Gastrocnemius medialis (tissue), 4 donors: Measurements from ENCODE around the gene SNAP25. TPM values are rescaled to one million over a fixed set of nuclear protein-coding genes. Genes with fewer than 3 reads are reported as not detected.

Experiments
- ATAC-seq, 2 donors: fragments of 150-250 bp; one replicate each; pipeline ENCODE4 v1.9.1; 2016
- DNase-seq, 2 donors: peaks; one replicate each; pipeline ENCODE4 v3.0.0-alpha.2; 2019
- H3K27ac ChIP-seq, 4 donors: fragments of 200-600 bp; sonication (generic); 1 replicate in 1 of 4; 2 replicates in 3 of 4; pipeline ENCODE4 v1.5.1; 2016 to 2018; ENCODE audit warnings: mild to moderate bottlenecking in 2 of 4, moderate library complexity in 1 of 4
- H3K27me3 ChIP-seq, 3 donors: fragments of 200-600 bp; sonication (generic) in 2 of 3; 1 replicate in 1 of 3; 2 replicates in 2 of 3; pipeline versions ENCODE4 v1.5.1 to v1.6.0; 2016 to 2019; ENCODE audit warnings: mild to moderate bottlenecking in 1 of 3, moderate library complexity in 1 of 3
- H3K36me3 ChIP-seq, 2 donors: fragments of 200-600 bp; sonication (generic) in 1 of 2; one replicate each; pipeline ENCODE4 v1.5.1; 2017 to 2018
- H3K4me1 ChIP-seq, 2 donors: fragments of 200-600 bp; sonication (generic) in 1 of 2; one replicate each; pipeline ENCODE4 v1.5.1; 2016 to 2017; ENCODE audit warnings: mild to moderate bottlenecking in 2 of 2
- H3K4me3 ChIP-seq, 4 donors: fragments of 200-600 bp; sonication (generic) in 3 of 4; 1 replicate in 1 of 4; 2 replicates in 3 of 4; pipeline ENCODE4 v1.5.1; 2016 to 2019; ENCODE audit warnings: mild to moderate bottlenecking in 2 of 4
- H3K9me3 ChIP-seq, 3 donors: fragments of 200-600 bp; sonication (generic) in 2 of 3; 1 replicate in 1 of 3; 2 replicates in 2 of 3; pipeline ENCODE4 v1.5.1; 2016 to 2019
- POLR2A ChIP-seq, 2 donors: fragments of 450-650 bp; IDR thresholded peaks; one replicate each; pipeline ENCODE4 v1.6.1; 2017; ENCODE audit warnings: antibody characterized with exemption in 2 of 2, mild to moderate bottlenecking in 2 of 2, moderate library complexity in 2 of 2
- in situ Hi-C, 4 donors: fragments of 200-750 bp; cut with MboI; loops; one replicate each; pipeline versions ENCODE4 v1.15.0 to v1.8.0; 2017; ENCODE audit warnings: low sequenced_read_pairs in 4 of 4
- intact Hi-C: fragments of 100-400 bp; cut with DNase I; formaldehyde crosslinking; loops from one replicate; pipeline ENCODE4 v1.15.1; 2023; ENCODE audit warnings: low total_unique reads
- total RNA-seq, 4 donors: library from RNA; depleted of rRNA; stranded (reverse); fragments of >200 nt; gene quantifications; one replicate each; pipeline versions ENCODE4 v1.1.0 to v1.2.3, GENCODE V29; 2016
- TF ChIP-seq, protein P1 (sequence below), 5 experiments: fragments of 450-650 bp in 3 of 5; fragments of 200-600 bp in 2 of 5; sonication (generic) in 2 of 5; IDR thresholded peaks in 4 of 5; conservative IDR thresholded peaks in 1 of 5; 1 replicate in 4 of 5; 2 replicates in 1 of 5; pipeline ENCODE4 v1.5.1; 2016 to 2019; ENCODE audit warnings: antibody characterized with exemption in 5 of 5, mild to moderate bottlenecking in 3 of 5, moderate library complexity in 3 of 5

SNAP25 gene
- total RNA-seq, 4 donors from 2014 or later, result 0.23 TPM; not detected in 3

GRCh38 chr20:10297684-10298240 is 79.1 kb downstream of the SNAP25 start:
- H3K9me3 ChIP-seq, result no peaks in the 10 kb centered on the region
- no peaks in the 10 kb centered on the region for H3K4me1 ChIP-seq
- TF ChIP-seq, protein P1, sequence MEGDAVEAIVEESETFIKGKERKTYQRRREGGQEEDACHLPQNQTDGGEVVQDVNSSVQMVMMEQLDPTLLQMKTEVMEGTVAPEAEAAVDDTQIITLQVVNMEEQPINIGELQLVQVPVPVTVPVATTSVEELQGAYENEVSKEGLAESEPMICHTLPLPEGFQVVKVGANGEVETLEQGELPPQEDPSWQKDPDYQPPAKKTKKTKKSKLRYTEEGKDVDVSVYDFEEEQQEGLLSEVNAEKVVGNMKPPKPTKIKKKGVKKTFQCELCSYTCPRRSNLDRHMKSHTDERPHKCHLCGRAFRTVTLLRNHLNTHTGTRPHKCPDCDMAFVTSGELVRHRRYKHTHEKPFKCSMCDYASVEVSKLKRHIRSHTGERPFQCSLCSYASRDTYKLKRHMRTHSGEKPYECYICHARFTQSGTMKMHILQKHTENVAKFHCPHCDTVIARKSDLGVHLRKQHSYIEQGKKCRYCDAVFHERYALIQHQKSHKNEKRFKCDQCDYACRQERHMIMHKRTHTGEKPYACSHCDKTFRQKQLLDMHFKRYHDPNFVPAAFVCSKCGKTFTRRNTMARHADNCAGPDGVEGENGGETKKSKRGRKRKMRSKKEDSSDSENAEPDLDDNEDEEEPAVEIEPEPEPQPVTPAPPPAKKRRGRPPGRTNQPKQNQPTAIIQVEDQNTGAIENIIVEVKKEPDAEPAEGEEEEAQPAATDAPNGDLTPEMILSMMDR (IDR thresholded peaks at IDR 0.05 in 4 of 5, conservative IDR thresholded peaks at IDR 0.05 in 1 of 5), result no peak
- no peak for TF ChIP-seq POLR2A (IDR thresholded peaks at IDR 0.05)
- H3K27ac ChIP-seq, result no peak overlapping the region
- H3K27me3 ChIP-seq, result no peaks in the 10 kb centered on the region
- intact Hi-C loops (no loop called here), in situ Hi-C loops (no loop called here)
- ATAC-seq, result no peak
- no peaks in the 10 kb centered on the region for H3K36me3 ChIP-seq
- H3K4me3 ChIP-seq, result no peak overlapping the region
- DNase-seq, result no peak

GRCh38 chr20:10300582-10301446 is 82.2 kb downstream of the SNAP25 start:
- DNase-seq (no peak), ATAC-seq (no peak)
- no peaks in the 10 kb centered on the region for H3K27me3 ChIP-seq
- H3K36me3 ChIP-seq, result no peaks in the 10 kb centered on the region
- intact Hi-C loops, result loop anchor here (10.0 kb wide), 1 partner anchor 586 kb away; no protein-coding TSS in a partner anchor
- H3K9me3 ChIP-seq, result no peaks in the 10 kb centered on the region
- no peak for TF ChIP-seq POLR2A (IDR thresholded peaks at IDR 0.05)
- TF ChIP-seq, protein P1 (IDR thresholded peaks at IDR 0.05 in 4 of 5, conservative IDR thresholded peaks at IDR 0.05 in 1 of 5), result no peak
- in situ Hi-C loops, result no loop called here
- no peak overlapping the region for H3K27ac ChIP-seq
- no peaks in the 10 kb centered on the region for H3K4me1 ChIP-seq
- no peak overlapping the region for H3K4me3 ChIP-seq

DNA sequence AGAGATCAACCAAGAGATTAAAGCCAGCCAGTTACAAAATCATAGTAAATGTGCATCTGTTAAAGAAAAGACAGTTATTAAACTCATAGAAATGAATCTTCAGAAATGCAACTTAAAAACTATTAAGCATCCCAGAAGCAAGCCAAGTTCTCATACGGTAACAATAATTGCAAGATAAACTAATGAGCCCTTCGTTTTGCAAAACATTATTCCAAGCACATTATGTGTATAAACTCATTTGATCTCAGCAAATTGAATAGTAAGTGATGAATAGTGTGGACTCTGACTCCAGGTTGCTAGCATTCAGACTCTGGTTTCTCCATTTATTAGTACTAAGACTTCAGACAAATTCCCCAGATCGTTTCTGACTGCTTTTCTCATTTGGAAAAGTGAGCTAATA is 85.2 kb downstream of the SNAP25 start:
- intact Hi-C loops, result loop anchor here (10.0 kb wide), 1 partner anchor 589 kb away; no protein-coding TSS in a partner anchor
- in situ Hi-C loops, result no loop called here
- Histone ChIP-seq H3K9me3 (no peaks in the 10 kb centered on the region), H3K36me3 (no peaks in the 10 kb centered on the region), H3K27ac (no peak overlapping the region), H3K27me3 (no peaks in the 10 kb centered on the region), H3K4me3 (no peak overlapping the region), H3K4me1 (no peaks in the 10 kb centered on the region)
- TF ChIP-seq, protein P1 (IDR thresholded peaks at IDR 0.05 in 4 of 5, conservative IDR thresholded peaks at IDR 0.05 in 1 of 5), result no peak
- TF ChIP-seq POLR2A (IDR thresholded peaks at IDR 0.05), result no peak
- DNase-seq (no peak), ATAC-seq (no peak)

GRCh38 chr20:10304471-10305046 is 85.9 kb downstream of the SNAP25 start:
- no peaks in the 10 kb centered on the region for H3K27me3 ChIP-seq
- H3K4me1 ChIP-seq, result no peaks in the 10 kb centered on the region
- H3K4me3 ChIP-seq, result no peak overlapping the region
- H3K27ac ChIP-seq, result no peak overlapping the region
- intact Hi-C loops, result loop anchor here (10.0 kb wide), 1 partner anchor 590 kb away; no protein-coding TSS in a partner anchor
- in situ Hi-C loops, result no loop called here
- DNase-seq, result no peak
- no peaks in the 10 kb centered on the region for H3K9me3 ChIP-seq
- ATAC-seq, result no peak
- no peaks in the 10 kb centered on the region for H3K36me3 ChIP-seq
- TF ChIP-seq, protein P1 (IDR thresholded peaks at IDR 0.05 in 4 of 5, conservative IDR thresholded peaks at IDR 0.05 in 1 of 5), result no peak
- TF ChIP-seq POLR2A (IDR thresholded peaks at IDR 0.05), result no peak
